LNCaP clone FGC (cell line): ENCODE results near the gene NFIX.

ENCODE experiments used
- DNase-seq: peaks from one replicate; pipeline ENCODE4 v3.0.0-alpha.2; 2011; ENCODE audit warnings: low read depth
- H3K4me3 ChIP-seq: 2 replicates; pipeline ENCODE4 v1.5.1; 2011; ENCODE audit warnings: mild to moderate bottlenecking, low read depth, low read length, control low read depth
- TF ChIP-seq, protein P1 (sequence below): IDR thresholded peaks from 2 replicates; pipeline ENCODE4 v1.5.1; 2012; ENCODE audit warnings: mild to moderate bottlenecking; ENCODE audit not compliant: control insufficient read depth, insufficient read depth; ENCODE audit errors: extremely low read depth

NFIX gene

GRCh38 chr19:12997967-12998940 is 3.0 kb downstream of the NFIX start:
- TF ChIP-seq, protein P1, sequence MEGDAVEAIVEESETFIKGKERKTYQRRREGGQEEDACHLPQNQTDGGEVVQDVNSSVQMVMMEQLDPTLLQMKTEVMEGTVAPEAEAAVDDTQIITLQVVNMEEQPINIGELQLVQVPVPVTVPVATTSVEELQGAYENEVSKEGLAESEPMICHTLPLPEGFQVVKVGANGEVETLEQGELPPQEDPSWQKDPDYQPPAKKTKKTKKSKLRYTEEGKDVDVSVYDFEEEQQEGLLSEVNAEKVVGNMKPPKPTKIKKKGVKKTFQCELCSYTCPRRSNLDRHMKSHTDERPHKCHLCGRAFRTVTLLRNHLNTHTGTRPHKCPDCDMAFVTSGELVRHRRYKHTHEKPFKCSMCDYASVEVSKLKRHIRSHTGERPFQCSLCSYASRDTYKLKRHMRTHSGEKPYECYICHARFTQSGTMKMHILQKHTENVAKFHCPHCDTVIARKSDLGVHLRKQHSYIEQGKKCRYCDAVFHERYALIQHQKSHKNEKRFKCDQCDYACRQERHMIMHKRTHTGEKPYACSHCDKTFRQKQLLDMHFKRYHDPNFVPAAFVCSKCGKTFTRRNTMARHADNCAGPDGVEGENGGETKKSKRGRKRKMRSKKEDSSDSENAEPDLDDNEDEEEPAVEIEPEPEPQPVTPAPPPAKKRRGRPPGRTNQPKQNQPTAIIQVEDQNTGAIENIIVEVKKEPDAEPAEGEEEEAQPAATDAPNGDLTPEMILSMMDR = no peak
- H3K4me3 ChIP-seq = peak overlapping the region; percentile 86
- DNase-seq = no peak

DNA sequence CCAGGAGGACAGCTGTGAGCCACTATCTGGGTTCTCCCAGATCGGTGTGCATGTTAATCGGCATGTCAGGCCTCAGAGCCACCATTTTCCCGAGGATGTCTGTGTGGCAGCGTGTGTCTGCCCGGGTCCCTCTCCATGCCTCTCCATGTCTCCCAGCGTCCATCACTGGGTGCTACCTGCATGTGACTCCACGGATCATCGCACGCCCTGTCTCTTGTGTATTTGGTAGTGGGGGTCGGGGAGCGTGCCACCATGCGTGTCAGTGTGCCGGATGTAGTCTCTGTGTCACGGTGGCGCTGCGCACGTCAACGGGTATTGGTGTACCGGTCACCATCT is 5.9 kb downstream of the NFIX start:
- TF ChIP-seq, protein P1 = no peak
- H3K4me3 ChIP-seq = peak overlapping the region; percentile 48
- no peak for DNase-seq

DNA sequence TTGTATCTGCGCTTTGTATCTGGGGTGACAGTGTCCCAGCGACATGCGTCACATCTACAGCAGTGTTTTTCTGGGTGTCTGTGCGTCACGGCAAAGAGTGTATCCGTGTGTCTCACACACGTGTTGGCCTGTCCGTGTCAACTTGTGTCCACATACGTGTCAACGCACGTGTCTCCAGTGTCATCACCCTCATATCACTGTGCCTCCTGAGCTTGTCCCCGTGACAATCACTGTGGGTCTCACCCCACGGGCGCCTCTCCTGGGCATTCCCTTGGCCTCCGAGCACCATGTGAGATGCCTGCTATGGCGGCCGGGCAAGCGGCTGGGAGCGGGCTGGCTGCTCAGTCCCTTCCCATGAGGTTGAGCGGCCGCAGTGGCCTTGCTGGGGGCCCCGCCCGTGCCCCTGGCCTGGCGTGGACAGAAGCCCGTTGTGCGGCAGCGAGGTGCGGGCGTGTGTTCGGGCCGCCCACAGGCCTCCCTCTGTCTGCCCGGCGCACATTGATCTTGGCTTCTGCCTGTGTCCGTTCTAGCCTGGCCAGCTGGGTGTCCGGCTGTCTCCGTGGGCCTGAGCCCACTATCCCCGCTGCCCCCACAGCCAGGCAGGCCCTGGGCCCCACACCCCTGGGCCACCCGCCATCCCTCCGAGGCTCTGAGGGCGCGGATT is 6.4 kb downstream of the NFIX start:
- DNase-seq = no peak
- TF ChIP-seq, protein P1 = no peak
- H3K4me3 ChIP-seq = peak overlapping the region; percentile 48

DNA sequence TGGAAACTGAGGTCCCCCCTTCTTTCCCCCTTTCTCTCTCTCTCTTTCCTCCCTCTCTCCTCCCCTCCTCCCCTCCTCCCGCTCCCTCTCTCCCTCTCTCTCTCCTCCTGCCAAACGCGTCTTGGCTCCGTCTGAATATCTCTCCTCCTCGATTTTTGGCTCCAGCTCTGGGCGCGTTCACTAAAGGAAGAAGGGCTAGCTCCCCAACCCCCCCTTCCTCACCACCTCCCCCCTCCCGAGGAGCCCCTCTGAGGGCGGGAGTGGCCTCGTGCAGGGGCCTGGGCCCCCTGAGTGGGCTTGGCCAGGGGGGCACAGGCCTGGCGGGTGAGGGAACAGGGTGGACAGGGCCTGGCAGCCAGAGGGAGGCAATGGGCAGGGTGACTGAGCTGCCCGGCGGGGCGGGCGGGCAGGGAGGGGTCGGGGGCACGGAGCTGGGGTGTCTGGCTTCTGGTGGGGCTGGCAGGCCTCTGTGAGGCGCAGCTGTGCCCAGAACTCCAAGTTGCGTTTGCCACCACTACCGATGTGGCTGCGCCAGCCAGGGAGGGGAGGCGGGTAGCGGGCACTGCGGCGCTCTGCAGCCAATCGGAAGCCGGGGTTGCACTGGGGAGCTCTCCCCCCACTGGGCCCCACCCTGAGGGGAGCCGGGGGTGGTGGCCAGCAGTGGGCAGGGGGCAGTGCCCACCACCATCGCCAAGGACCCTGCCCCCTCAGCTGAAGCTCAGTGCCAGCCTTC is 7.1 kb downstream of the NFIX start:
- peak overlapping the region; percentile 48 for H3K4me3 ChIP-seq
- DNase-seq = no peak
- TF ChIP-seq, protein P1 = no peak

DNA sequence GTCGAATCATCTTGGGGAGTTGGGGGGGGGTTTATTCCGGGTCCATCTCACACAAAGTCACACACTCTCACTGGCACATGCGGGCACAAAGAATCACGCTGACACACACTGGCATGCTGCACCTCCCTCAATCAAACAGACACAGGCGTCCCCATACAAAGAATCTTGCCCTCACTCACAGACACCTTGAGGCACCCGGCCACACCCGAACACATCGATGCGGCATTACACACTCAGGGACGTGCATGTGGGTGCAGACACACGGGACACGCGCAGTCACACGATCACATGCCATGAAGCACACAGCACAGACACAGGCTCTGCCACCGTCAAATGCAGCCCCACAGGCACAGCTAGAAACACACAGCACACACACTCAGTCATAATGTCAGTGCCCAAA is 7.8 kb downstream of the NFIX start:
- no peak for DNase-seq
- peak overlapping the region; percentile 48 for H3K4me3 ChIP-seq
- TF ChIP-seq, protein P1 = no peak

DNA sequence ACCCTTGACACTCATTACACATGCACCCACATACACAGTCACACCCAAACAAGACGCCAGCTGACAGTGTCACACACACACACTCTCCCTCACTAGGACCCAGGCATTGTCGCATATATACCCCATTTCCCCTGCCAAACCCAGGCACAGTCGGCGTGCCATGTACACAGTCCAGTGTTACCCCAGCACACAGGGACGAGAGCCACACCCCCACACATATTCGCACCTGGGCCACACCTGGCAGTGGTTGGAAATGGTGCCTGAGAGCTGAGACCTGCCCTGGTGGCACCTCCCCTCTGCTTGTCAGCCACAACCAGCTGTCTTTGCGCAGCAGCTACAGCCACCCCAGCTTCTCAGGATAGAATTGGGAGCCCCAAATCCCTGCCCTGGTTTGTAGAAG is 9.0 kb downstream of the NFIX start:
- TF ChIP-seq, protein P1 = no peak
- no peak overlapping the region for H3K4me3 ChIP-seq
- no peak for DNase-seq
